HG02588 (cell line): ENCODE data around the gene LCAT.

Source experiments
- ATAC-seq: cut with Tn5 transposase; IDR thresholded peaks from one replicate; pipeline ENCODE4 v1.9.1; 2021; ENCODE audit warnings: mild to moderate bottlenecking, moderate library complexity; ENCODE audit not compliant: unreplicated experiment

Gene LCAT

GRCh38 chr16:67969254-67970039 is 25.5 kb upstream of the LCAT start:
- no peak for ATAC-seq

GRCh38 chr16:67968400-67969253 is 24.7 kb upstream of the LCAT start, which contains the start of gene SLC12A4:
TSS of gene SLC12A4 (minus strand) at chr16:67968637. CDS start at chr16:67968553, 84 bp downstream.
- ATAC-seq, result peak; percentile 79

- peak; percentile 23 for ATAC-seq
Measured at GRCh38 chr16:67967958-67968399, 24.1 kb upstream of the LCAT start.

- ATAC-seq, result no peak
Measured at GRCh38 chr16:67967183-67967957, 23.4 kb upstream of the LCAT start.

GRCh38 chr16:67966549-67967182 is 22.7 kb upstream of the LCAT start:
- ATAC-seq, result no peak

- ATAC-seq, result no peak
Measured at GRCh38 chr16:67965668-67966548, 22.0 kb upstream of the LCAT start.

GRCh38 chr16:67964477-67965131 is 20.7 kb upstream of the LCAT start:
- no peak for ATAC-seq

DNA sequence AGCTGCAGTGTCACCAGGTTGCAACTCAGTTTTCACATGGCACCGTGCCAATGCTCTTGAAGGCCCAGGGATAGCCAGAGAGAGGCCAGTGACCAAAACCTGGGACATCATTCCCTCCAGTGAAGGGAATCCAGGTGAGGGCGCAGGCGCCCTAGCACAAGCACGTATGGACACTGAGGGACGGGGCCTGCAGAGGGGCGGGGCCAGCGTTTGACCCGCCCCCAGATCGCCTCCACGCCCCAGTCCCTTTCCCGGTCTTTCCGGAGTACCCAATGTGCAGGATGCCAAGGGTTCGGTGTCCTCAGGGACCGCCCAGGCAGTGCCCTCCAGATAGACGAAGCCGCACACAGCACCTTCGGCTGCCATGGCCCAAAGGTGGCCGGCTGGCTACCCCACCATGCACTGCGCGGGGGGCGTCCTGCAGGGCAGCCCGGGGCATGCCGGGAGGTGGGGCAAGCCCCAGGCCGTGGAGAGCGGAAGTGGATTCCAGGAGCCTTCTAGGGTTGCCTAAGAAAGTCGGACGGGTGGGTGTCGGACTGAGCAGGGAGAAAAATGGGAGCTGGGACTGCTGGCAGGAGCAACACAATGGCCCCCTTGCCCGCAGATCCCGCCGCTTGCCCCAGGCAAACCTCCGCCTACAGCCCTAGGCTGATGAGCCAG is 19.9 kb upstream of the LCAT start:
- ATAC-seq, result no peak

DNA sequence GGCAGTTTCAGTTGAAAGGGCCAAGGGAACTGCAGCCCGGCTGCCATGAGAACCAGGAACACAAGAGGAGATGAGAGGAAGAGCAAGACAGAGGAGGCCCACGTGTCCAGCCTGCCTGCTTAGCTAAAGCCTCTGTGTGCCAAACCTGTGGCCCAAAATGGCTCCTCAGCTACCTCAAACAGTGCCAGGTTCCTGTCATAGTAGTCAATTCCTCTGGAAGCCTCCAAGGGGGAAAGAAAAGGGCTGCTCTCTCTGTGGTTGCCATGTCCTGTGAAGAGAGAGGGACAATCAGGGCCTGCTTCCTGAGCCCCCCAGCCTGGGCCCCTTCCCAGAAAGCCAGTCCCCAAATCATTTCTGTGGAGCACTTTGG is 19.4 kb upstream of the LCAT start:
- ATAC-seq, result no peak

GRCh38 chr16:67962135-67962534 is 18.2 kb upstream of the LCAT start:
- ATAC-seq, result no peak

DNA sequence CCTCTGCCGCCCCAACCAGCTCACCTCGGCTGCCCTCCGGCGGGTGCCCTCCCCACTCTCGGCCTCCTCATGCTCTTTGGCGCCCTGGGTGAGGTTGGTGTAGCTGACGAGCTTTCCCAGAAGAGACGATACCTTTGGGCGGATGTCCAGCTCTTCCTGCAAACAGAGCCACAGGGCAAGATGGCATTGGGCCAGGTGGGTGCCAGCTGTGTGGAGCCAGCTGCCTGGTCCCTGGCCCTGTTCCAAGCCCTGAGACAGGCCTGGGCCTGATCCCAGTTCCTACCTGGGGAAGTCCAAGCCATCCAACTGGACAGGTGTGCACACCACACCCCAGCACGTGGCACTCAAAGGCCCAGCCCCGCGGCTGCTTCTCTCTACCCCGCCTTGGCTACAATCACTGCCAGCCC is 17.6 kb upstream of the LCAT start:
- no peak for ATAC-seq

DNA sequence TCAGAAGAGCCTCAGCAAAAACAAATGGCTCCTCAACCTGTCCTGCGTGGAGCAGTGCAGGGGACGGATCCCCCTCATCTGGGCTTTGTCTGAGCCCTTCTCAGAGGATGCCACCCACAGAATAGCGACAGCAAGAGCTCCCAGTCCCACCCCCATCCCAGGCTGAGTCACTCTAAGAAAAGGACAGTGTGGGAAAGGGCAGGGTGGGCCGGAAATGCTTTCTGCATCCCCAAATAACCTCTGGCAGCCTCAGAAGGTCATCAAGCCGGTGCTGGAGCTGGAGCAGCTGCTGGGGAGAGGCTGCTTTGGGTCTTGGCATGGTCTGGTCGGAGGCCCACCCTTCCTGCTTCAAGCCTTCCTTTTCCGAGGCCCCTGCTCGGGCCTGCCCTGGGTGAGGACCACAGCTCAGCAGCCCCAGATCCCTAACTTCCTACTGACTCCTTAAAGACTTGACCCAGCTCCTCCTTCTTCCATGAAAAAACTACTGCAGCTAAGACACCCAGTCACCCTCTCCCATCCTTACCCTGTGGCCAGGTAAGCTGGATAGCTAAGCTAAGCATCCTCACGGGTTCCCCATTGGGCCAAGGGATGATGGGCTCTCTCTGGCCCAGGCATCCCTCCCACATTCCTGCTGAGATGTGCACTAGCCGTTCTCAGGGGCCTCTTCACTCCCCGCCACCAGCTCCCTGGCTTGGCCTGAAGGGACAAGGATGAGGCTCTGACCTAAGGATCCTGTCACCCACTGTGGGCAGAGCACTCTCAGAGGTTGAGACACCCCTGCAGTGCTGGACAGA is 15.8 kb upstream of the LCAT start:
- ATAC-seq, result no peak

DNA sequence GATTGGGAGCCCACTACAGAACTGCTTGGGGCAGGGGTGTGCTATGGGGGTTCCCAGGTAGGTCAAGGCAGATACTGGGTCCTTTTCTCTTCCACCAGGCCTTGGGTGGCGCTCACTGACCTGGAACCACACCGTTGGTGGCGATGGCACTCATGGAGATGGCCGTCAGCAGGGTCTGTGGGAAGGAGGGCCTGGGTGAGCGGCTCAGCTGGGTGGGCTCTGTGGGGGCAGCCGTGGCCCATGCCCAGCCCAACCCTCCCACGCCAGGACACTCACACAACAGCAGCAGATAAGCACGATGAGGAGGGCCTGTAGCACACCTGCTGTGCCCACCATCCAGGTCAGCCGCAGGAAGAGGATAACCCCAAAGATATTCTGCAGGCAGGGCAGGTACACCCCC is 13.7 kb upstream of the LCAT start:
- ATAC-seq, result no peak

DNA sequence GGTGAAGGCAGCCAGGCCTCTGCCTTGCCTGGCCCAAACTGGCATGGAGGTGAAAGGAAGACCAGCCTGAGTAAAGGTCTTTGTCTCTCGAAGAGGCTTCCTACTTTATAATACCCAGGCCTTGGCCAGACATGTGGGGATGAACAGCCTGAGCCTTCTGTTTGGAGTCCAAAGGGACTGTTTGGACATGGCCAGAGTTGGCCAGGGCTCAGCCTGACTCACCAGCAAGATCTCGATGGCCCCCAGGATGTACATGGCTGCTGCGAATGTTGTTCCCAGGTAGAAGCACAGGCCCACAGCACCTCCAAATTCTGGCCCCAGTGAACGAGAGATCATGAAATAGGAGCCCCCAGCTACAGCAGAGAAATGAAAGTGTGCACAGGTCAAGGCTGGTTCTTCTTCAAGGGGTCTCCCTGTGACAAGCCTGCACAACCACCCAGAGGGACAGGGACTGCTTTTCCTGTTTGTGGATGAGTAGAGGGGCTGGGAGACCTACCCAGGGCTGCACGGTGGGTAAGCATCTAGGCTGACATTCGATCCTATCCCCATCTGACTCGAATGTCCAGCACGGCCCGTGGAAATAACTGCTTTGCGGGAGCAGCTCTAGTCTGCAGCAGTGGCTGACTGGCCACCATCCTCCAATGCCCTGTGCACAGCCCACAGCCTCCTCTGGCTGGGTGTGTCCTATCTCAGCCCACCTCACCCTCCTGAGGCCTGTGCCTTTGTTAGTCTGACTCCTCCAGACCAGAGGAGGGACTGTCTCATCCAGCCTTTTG is 10.7 kb upstream of the LCAT start:
- no peak for ATAC-seq

GRCh38 chr16:67953641-67954375 is 9.9 kb upstream of the LCAT start:
- ATAC-seq, result no peak

GRCh38 chr16:67951485-67951884 is 7.6 kb upstream of the LCAT start:
- ATAC-seq, result no peak
